GF-D8 (cell line): ENCODE measurements around the gene ZNF541.

Experiments used
- DNase-seq: peaks from one replicate; lab custom pipeline; 2025; lab: John Stamatoyannopoulos, UW

ZNF541 gene

DNA sequence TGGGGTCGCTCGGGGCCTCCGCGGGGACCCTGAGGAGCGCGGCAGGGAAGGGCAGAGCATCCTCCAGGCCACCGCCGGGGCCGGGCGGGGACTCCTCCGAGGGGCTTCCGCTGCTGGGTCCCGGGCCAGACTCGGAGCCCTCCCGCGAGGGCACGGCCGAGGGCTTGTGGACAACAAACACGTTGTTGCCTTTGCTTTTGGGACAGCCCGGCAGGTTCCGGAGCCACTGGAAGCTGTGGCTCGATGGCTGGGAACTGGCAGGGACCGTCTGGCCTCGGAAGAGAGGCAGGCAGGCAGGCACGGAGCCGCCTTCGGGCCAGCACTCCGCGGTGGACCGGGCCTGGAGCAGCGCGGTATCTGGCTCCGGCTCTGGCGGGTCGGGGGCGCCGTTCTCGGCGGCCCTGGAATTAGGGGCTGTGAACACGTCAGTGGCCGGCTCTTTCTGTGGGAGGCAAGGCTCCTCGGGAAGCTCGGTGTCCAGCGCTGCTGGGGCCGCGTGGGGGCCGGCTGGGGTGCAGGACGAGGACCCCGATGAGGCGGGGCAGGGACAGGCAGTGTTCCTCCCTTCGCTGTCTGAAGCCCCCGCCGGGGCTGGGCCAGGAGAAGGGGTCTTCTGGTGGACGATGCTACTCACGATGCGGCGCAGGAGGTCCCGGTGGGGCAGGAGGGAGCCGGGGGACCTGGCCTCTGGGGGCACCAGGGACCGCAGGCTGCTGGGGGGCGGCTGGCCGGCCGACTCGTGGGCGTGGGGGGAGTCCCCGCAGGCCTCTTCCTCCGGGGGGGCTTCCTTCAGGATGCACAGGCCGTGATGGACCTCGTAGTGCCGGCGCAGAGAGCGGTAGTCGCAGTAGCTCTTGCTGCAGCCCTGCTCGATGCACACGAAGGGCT is 27.6 kb downstream of the ZNF541 start:
- no peak for DNase-seq

DNA sequence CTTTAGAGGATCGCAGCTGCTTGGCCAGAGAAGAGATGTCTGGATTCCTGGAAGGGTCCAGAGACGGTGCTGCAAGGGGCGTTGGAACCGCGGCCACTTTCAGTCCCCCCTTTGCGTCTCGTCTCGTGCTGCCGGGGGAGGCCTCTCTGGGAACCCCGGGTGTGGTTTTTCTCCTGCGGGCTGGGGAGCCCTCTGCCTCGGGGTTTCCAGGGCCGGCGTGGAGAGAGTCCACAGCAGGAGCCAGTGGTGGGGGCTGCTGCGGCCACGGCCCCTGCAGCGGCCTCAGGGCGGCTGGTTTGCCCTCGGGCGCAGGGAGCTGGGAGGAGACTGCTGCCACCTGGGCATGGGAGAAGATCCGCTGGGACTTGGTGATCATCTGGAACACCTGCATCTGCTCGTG is 28.5 kb downstream of the ZNF541 start:
- DNase-seq, result no peak

DNA sequence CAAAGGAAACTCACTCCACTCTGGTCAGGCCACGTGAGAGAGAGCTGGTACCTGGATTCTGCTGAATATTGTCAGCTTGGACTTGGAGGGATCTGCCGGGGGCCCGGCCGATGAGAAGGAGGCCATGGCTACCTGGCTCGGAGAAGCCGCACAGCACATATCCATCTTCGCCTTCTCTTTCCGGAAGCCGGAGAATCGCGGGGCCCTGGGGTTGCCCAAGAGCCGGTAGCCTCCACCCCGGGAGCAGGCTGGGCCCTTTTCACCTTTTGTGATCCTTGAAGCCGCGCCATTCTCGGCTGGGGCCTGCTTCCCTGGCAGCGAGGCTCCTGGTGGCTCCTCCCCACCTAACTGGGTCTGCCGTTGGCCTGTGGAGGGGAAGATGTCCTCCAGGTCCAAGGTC is 28.9 kb downstream of the ZNF541 start:
- no peak for DNase-seq

DNA sequence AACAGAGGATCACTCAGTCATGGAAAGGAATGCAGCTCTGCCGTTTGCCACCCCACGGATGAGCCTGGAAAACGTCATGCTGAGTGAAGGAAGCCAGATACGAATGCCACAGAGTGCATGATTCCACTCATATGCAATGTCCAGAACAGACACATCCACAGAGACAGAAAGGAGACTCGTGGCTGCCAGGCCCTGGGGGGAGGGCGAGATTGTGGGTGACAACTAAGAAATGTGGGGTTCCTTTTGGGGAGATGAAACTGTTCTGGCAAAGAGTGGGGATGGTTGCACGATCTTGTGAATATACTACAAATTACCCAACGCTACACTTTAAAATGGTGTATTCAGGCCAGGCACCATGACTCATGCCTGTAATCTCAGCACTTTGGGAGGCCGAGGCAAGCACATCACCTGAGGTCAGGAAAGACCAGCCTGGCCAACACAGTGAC is 30.9 kb downstream of the ZNF541 start:
- DNase-seq, result no peak

DNA sequence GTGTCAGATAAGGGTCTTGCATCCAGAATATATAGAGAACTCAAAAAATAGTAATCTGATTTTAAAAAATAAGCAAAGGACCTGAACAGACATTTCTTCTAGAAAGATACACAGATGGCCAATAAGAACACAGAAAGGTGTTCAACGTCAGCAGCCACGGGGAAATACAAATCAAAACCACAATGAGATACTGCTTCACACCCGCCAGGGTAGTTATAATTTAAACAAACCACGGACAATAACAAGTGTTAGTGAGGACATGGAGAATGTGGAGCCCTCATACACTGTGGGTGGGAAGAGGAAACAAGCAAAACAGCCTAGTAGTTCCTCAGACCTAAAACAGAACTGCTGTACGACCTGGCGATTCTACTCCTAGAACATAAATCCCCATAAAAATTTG is 31.4 kb downstream of the ZNF541 start:
- no peak for DNase-seq

DNA sequence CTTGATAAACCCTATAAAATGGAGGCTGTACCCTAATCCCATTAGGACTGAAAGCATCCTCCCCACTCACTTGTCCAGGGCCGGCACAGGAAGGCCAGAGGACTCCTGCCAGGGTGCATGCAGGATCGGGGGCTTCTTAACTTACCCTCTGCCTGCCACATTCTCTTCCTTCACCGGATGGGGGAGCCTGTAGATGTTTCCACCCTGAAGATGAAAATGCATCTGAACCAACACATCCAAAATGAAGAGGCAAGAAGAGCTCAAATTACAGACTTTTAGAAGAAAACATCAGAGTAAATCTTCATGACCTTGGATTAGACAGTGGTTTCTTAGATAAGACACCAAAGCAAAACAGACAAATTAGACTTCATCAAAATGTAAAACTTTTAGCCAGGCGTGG is 32.2 kb downstream of the ZNF541 start:
- no peak for DNase-seq

DNA sequence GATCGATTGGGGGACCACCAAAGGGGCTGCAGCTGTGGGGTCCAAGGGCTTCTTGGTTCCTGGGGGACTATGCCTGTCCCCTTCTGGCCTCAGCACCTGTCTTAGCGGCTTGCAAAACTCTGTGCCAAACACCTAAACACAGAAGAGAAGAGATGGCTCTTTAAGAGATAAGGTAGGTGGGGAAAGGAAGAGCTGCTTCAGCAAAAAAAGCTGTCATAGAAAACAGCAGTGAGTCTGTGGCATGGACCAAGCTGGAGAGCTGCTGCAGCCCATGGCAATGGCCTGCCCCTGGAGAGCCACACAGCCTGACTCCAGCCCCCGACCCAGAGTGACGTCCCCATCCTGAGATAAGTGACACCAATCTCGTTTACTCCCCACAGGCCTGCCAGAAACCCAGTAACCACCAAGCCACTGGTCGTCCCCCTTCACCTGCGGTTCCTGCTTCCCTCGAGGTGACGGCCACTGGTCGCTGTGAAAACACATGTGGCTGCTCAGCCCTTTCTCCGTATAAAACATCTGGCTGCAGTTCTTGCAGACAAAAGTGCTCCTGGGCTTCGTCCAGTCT is 33.1 kb downstream of the ZNF541 start:
- no peak for DNase-seq

DNA sequence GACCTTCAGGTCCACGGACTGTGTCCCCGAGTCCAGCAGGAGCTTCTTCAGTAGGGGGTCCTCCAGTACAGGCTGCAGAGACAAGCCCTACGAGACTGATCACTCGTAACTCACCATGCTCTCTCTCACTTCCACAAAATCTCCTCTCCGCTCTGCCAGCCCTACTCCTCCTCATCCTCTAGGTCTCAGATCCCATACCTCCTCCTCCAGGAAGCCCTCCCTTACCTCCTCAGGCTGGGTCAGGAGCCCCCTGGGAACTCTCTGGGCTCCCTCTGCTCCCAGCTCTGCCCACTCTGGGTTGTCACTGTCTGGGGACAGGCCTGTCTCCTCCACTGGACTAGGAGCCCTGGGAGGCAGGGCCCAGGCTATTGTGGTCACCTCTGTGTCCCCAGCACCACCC is 34.1 kb downstream of the ZNF541 start:
- no peak for DNase-seq

DNA sequence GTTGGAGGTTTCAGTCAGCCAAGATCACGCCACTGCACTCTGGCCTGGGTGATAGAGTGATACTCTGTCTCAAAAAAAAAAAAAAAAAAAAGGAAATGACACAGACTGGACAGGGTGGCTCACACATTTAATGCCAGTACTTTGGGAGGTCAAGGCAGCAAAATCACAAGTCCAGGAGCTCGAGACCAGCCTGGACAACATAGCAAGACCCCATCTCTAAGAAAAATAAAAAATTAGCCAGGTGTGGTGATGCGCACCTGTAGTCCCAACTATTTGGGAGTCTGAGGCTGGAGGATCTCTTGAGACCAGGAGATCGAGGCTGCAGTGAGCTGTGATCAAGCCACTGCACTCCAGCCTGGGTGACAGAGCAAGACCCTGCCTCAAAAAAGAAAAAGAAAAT is 35.5 kb downstream of the ZNF541 start:
- DNase-seq, result no peak

DNA sequence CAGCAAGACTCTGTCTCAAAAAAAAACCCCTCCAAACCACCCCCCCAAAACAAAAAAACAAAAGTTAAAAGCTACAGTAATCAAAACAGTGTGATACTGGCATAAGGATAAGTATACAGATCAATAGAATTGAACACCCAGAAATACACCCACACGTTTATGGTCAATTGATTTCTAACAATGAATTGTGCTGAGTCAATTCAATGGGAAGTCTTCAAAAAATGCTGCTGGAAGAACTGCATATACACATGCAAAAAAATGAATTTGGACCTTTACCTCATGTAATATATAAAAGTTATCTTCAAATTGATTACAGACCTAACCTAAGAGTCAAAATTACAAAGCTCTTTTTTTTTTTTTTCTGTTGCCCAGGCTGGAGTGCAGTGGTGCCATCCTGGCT is 38.3 kb downstream of the ZNF541 start:
- no peak for DNase-seq

DNA sequence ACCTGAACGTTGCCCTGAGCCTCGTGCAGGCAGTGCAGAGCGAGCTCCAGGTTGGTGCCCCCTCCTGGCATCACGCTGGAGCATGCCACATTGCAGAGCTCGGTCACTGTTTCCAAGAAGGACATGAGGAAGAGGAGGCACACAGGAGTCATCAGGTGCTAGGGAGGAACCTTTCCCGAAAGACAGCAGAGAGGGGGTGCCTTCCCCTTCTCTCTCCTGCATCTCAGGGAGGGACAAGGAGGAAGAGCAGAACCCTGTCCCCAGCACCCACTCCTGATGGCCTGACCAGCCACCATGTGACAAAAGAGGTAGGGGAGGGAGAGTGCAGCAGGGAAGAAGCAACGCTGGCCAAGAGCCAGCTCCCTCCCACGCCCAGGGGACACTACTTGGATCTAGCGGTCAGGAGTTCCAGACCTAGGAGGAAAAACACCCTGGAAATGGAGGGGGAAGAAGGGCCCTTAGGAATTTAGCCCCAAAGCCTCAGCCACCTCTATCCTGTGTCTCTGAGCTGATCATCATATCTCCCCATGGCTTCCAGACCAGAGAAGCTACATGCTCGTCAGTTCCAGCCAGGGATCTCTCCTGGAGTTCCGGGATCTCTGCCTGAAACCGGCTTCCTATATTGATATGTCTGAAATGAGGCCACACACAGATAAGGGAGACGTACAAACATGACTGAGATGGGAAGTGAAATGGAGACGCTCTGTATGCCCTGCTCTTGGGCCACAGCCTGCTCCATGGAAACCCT is 41.1 kb downstream of the ZNF541 start:
- no peak for DNase-seq

DNA sequence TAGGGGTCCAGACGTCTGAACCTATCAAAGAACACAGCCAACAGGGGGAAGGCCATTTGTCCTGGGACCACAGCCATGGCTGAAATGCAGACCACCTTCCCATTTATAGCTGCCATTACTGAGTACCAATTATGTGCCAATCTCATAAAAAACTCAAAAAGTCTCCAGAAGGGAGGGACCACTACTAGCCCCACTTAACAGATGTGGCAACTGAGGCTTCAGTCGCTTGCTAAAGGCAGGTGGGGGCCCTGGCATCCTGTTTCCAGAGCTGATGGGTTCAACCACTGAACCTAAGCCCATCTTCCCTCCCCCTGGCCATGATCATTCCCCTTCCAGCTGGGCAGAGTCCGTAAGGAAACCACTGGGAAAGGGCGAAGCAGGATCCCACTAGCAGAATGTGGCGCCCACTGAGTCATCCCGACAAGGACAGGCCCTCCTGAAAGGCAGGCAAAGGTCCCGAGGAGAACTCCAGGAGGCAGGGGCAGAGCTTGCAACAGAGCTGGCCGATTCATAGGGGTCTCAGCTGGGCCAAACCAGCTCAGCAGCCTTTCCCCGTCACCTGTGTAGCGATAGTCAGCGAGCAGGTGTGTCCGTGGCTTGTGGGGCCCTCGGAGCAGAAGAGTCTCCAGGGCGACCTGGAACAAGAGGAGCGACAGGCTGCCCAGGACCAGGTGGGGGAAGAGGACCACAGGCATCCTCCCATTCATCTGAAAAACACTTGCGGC is 43.8 kb downstream of the ZNF541 start:
- DNase-seq, result no peak

DNA sequence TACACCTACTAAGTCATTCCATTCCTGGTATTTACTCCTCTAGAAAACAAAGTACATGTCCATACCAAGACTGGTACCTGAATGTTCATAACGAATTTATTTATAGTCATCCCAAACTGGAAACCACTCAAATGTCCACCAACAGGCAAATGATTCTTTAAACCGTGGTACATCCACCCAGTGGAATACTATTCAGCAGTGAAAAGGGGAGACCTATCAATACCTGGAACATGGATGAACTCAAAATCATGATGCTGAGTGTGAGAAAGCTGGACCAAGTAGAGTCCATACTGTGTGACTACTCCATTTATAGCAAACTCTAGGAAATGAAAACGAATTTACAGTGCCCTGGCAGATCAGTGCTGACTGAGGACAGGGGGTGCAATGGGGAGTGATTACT is 46.1 kb downstream of the ZNF541 start:
- no peak for DNase-seq

DNA sequence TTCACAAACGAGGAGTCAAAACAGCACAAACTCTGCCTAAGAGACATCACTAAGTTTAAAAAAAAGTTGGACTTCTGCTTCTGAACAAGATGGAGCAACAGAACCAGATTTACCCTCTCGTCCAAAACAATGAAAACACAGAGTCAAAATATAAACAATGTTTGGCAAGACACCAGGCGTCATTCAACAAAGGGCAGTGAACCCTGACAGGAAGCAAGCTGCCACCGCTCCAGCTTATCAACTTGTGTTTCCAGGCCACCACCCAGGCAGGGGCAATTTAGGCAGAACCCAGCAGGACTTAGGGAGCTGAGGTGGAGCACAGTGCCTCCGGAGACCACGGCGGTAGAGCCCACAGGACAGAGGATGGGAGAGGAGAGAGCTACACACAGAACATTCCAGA is 49.5 kb downstream of the ZNF541 start:
- no peak for DNase-seq
